Ramos (cell line): ENCODE results near the gene JARID2.

Experiments used
- in situ Hi-C: fragments of 300-500 bp; cut with MboI; formaldehyde crosslinking; loops from one replicate; pipeline ENCODE4 v1.14.3; 2022; ENCODE audit warnings: low sequenced_read_pairs; ENCODE audit not compliant: unreplicated experiment

The JARID2 gene

GRCh38 chr6:15496345-15497131 lies 250.7 kb downstream of the JARID2 start:
- in situ Hi-C loops = no loop called here

- in situ Hi-C loops = no loop called here
These were observed 252.8 kb downstream of the JARID2 start for GRCh38 chr6:15498640-15499039.

GRCh38 chr6:15499125-15499524 lies 253.3 kb downstream of the JARID2 start:
- in situ Hi-C loops = no loop called here

GRCh38 chr6:15499591-15499990 lies 253.7 kb downstream of the JARID2 start:
- in situ Hi-C loops = no loop called here

GRCh38 chr6:15500078-15500740 lies 254.3 kb downstream of the JARID2 start:
- in situ Hi-C loops = no loop called here

- in situ Hi-C loops = no loop called here
These were observed 255.3 kb downstream of the JARID2 start for GRCh38 chr6:15500901-15501825.

DNA sequence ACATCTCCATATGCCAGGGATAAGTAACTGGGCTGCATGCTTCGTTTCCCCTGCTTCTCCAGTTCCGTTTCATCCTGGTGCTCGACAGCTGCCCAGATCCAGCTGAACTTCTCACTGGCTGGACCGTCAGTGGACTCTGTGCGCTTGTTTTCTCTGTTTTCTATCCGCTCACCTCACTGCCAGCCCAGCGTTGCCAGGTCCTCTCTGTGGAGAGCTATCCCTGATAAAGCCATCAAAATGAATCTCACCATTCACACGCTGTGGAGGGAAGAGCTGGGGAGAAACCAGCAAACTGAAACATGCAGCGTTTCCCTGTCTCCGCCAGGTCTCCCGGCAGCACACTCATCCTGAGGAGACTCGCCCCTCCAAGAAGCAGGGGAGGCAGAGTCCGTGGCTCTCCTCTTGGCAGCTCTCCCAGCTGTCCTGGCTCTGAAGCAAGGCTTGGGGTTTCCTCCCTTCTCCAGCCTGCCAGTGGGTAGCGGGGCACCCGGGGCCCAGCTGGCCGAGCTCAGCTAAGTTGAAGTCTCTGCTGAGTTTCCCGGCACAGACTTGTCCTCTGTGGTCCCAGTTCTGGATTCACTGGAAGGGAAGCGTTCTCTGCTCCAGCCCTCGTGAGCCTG lies 256.1 kb downstream of the JARID2 start:
- in situ Hi-C loops = no loop called here

DNA sequence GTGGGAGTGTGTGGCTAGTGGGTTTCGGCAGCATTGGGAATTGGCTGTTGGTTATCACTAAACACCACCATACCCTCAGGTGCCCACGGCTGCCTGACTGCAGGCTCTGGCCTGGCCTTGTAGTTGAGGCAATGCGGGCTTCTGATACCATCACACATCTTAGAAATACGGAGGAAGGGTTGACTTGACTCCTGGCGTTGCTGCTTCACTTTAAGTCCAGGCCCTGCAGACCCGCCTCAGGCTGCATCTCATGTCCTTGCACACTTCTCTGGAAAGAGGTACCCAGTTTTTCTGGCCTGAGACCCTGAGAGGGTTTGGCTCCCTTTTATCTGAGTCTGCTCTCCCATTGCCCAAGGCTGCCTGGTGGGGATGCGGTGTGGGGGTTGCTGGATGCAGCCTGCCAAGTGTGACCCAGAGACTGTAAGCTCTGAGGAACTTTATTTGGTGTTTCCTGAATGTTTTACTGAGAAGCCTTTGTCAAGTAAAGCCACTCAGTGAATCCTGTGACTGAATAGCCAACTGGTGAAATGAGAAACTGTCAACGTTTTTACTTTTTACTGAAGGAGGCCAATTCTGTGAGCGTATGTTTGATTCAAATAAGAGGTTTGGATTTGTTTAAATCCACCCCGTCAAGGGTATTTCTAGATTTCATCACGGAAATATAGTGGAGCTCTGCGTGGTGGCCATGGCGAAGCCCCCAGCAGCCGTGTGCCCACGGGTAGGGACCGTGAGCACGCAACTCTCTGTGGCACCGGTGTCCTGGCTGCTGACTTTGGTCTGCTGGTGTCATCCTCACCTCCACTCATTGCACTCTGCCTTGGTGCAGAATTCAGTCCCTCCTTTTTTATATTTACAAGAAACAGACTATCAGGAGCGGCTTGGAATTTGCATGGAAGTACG lies 256.8 kb downstream of the JARID2 start:
- in situ Hi-C loops = no loop called here

DNA sequence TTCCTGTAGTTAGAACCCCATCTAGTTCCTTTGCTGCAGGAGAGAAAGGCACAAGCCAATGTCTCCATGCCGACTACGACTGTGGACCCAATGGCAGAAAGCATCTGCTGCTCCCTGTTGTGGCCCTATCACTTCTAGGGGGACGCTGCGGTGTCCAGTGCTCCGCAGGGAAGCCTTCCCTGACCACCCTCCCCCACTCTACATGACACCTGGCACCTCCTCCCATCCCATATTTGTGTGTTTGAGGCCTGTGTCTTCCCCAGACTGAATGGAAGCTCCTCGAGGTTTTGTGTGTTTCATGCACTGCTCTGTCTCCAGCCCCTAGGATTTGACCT lies 257.4 kb downstream of the JARID2 start:
- in situ Hi-C loops = no loop called here

GRCh38 chr6:15504040-15504495 lies 258.2 kb downstream of the JARID2 start:
- in situ Hi-C loops = no loop called here

GRCh38 chr6:15504581-15505350 lies 258.9 kb downstream of the JARID2 start:
- in situ Hi-C loops = no loop called here

DNA sequence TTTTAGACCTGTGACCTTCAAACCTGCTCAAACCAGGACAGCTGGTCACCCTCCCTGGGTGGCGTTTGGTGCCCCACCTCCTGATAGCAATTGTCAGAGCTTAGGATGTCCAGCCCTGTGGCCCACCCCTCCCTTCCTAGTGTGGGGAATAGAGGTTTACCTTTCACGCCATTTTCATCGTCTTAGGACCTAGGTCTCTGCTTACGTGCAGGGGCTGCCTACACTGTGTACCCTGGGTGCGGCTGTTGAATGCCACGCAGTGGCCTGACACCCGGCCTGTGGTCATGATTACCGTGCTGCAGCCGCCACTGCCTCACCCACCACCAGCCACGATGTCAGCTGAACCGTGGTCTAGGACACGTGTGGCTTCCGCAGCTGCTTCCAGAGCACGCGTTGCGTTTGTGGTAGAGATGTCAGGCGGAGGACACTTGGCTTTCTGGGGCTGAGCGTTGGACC lies 259.6 kb downstream of the JARID2 start:
- in situ Hi-C loops = no loop called here

DNA sequence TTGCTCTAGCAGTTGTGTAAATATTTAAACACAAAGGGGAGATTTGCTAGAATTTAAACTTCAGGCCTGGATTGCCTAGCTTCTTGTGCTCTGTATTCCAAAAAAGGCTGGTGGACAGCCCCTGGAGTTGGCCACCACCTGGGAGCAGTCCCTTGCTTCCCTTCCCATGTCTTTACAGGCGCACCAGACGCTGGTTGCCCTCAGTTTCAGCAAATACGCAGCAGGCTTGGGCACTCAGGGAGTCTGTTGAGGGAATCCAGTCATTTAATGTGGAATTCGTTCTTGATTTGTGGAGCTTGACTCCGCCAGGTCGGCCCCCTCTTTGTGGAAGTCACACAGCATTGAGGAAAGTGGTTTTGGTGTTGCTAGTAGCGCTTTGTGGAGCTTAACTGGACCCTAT lies 260.2 kb downstream of the JARID2 start:
- in situ Hi-C loops = no loop called here

GRCh38 chr6:15507221-15507620 lies 261.4 kb downstream of the JARID2 start:
- in situ Hi-C loops = no loop called here

- in situ Hi-C loops = no loop called here
These were observed 261.9 kb downstream of the JARID2 start for GRCh38 chr6:15507746-15508145.

GRCh38 chr6:15508441-15508871 lies 262.6 kb downstream of the JARID2 start:
- in situ Hi-C loops = no loop called here

DNA sequence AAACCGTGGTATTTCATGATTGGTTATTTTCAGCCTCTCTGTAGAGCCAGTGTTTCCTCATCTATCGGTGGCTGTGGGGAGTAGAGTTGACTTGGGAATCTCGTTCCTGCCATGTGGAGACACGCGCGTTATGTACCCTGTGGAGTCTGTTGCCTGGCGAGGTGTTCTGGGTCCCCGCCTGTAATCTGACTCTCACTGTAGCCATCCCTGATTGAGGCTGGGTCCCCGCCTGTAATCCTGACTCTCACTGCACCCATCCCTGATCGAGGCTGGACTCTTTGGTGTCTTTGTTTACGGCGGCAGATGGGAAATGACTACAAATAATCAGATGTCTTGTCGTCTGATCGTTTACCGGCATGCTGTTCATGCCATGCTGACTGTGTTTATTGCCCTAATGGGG lies 263.1 kb downstream of the JARID2 start:
- in situ Hi-C loops = no loop called here

GRCh38 chr6:15509335-15509933 lies 263.6 kb downstream of the JARID2 start:
- in situ Hi-C loops = no loop called here
